Hematopoietic multipotent progenitor cell treated with erythropoietin and hydrocortisone succinate and interleukin-3 and kit ligand, for 8 days (in vitro differentiated cells): ENCODE data around the gene MIAT.

ENCODE experiments used
- DNase-seq: peaks from one replicate; pipeline ENCODE4 v3.0.0-alpha.2; 2015

Gene MIAT

GRCh38 chr22:26670459-26670858, 13.1 kb downstream of the MIAT start:
- no peak for DNase-seq

DNA sequence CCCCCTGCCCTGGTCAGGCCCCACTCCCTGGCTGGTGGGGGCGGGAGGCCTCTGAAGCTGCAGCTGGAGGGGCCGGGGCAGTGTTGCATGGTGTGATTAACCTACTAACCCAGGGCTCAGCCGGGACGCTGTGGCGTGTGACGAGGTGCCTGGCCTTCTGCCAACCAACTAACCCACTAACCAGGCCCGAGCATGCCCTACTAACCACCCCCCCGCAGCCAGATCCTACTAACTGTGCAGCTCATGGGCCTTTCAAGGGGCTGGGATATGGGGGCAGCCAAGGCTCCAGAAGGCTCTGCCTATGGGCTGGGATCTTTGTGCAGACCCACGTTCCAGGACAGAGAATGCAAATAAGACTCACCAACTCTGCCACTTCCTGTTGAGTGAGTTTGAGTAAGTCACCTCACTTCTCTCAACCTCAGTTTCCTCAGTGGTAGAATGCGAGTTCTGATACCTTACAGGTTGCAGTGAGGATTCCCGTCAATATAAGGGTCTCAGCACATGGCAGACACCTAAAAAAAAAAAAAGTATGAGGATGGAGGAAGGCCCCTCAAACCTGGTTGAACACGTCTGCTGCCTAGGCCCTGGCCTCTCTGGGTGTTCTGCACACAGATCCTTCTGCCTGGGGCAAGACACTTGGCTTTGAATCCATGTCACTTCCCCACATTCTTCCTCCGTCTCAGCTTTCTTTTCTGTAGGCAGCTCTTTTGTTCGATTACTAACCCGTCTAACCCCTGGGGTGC, 14.1 kb downstream of the MIAT start:
- peak; percentile 31 for DNase-seq

- no peak for DNase-seq
Observed at GRCh38 chr22:26672060-26672471, 14.7 kb downstream of the MIAT start.

- peak; percentile 97 for DNase-seq
Observed at GRCh38 chr22:26672590-26673468, 15.4 kb downstream of the MIAT start.

- peak; percentile 19 for DNase-seq
Observed at GRCh38 chr22:26673486-26673885, 16.1 kb downstream of the MIAT start.

DNA sequence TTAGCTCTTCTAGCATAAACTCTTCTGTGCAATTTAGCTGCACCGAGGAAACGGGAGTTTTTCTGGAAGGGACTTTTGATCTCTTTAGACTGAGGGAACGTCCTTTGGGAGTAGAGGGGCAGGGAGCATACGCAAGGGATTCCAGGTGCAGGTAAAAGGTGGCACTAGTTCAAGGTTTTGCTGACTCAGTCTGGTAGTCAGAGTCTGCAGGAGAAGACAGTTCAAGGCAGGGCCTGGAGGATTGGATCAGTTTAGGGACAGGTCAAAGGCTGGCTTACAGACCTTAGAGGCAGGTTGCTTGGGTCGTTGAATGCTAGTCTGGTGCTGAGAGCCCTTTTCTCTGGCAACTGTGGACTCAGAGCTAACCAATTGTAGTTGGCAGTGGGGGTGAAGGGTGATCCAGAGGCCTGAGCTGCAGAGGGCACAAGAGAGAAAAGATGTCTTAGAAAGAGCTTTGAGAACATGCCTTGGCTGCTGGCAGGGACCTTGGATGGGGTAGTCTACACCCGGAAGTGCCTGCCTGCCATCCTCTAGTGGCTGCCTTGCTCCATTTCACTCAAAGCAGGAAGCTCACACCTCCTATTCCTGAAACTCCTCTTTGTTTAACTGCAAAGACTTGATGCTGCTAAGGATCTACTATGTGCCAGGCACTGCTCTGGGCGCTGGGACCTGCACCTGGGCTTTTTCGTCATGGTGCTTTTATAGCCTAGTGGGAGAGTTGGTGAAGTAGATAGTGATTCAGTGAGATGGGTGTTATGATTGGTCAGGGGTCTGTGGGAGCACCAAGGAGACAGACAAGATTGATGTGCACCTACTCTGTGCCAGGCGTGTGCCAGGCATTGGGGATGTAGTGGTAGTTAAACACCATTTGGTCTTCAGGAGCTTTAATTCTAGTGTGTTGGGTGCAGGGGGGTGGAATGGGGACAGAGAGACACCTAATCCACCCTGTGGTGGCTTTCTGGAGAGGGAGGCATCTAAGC, 17.1 kb downstream of the MIAT start:
- no peak for DNase-seq

- no peak for DNase-seq
Observed at GRCh38 chr22:26675687-26676268, 18.4 kb downstream of the MIAT start.

GRCh38 chr22:26677217-26677616, 19.8 kb downstream of the MIAT start:
- DNase-seq = no peak

DNA sequence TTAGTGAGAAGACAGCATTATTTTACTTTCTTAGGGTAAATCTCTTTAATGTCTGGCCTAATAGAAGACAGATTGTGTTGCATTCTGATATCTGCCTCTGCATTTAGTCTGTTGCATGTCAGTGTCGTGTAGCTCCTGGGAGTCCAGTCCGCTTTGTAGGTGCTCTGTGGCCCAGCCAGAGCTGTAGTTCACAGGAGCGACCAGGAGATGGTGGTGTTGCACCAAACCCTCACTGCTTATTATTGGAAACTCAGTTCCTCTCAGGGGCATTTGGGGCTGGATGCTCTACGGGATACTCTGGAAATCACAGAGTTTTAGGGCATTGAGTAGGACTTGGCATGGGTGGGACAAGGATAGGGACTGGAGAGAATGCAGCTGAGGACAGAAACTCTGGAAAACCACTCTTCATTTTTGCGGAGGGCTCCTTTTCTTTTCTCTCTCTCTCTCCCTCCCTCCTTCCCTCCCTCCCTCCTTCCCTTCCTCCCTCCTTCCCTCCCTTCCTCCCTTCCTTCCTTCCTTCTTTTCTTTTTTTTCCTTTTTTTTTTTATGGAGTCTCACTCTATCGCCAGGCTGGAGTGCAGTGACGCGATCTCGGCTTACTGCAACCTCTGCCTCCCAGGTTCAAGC, 21.7 kb downstream of the MIAT start:
- DNase-seq = peak; percentile 81

GRCh38 chr22:26680485-26680884, 23.1 kb downstream of the MIAT start:
- DNase-seq = no peak

DNA sequence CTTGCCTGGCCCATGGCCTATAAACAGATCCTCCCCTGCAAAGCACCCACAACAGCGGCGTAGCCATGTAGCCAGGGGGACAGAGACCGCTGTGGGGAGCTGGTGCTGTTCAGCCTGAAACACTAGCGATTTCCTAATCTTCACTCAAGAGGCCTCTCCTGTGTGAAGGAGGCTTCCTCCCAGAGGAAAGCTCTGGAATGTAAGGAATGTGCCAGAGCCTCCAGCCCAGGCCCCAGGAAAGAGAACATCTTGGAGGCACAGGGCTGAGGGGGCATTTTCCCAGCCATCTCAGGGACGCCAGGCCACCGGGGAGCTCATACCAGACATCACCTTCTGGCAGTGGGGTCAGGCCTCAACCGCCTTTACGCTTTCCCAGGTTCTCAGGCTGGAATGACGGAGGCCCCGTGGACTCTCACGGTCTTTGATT, 24.0 kb downstream of the MIAT start:
- no peak for DNase-seq

- no peak for DNase-seq
Observed at GRCh38 chr22:26684168-26684567, 26.8 kb downstream of the MIAT start.

GRCh38 chr22:26685601-26686000, 28.2 kb downstream of the MIAT start:
- DNase-seq = no peak

DNA sequence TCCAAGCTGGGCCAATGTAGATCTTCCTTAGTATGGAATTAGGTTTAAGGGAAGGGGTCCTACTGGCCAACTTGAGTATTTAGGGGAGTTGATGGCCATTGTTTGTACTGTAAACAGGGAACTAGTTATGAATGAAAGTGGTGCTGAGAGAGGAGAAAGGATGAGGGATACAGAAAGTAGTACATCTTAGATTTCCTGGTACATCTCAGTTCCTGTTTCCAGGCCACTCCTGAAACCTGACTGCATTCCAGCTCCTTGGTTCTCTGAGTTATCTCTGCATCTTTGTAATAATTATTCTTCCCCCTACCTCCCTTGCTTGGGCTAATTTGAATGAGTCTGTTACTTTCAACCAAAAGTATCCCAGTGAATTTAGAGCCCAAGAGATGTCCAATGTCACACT, 30.1 kb downstream of the MIAT start:
- no peak for DNase-seq

DNA sequence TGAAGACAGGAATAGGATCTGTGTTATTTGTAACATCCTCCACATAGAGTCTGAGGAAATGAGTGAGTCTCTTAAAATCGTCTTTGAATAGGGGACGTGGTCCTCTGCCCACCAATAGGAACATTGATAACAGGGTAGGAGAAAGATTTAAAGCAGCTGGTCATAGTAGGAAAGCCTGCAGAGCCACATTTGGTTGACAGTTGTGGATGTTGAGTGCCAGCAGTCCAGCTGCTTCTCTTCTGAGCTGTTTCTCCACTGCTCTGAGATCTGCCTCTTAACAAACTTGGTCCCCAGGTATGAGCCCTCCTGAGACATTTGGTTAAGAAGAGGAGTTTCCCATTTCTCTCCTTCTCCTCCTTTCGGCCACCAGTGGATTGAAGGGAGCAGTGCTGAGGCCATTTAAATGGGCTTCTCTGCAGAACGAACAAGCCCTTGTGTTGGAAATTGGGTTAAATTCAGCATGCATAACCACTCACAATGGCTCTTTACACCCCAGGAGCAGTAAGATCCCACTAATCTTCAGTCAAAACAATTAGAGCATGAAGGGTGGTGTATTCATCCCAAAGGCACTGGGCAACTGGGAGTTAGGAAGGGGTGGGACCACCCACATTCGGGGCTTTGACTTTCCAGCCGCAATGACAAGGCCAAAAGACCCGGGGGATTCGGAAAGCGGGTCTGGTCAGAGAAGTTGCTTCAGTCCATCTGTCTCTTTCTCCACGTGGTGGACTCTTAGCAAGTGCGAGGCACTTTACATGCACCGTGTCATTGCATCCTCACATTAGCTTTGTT, 32.3 kb downstream of the MIAT start:
- no peak for DNase-seq

GRCh38 chr22:26690654-26691376, 33.4 kb downstream of the MIAT start:
- DNase-seq = no peak

DNA sequence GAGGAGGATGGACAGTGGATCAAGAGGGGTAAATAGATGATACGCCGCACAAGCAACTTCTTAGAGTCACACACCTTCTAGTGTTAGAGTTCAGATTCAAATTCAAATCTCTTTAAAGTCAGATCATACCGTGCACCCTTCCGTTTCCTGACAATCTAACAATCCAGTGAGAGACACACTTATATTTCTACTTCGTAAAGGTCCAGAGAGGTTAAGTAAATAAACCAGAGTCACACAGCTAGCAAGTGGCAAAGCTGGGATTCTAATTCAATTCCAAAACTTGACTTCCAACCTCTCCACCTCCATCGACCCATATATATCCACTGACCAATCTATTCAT, 34.0 kb downstream of the MIAT start:
- no peak for DNase-seq

DNA sequence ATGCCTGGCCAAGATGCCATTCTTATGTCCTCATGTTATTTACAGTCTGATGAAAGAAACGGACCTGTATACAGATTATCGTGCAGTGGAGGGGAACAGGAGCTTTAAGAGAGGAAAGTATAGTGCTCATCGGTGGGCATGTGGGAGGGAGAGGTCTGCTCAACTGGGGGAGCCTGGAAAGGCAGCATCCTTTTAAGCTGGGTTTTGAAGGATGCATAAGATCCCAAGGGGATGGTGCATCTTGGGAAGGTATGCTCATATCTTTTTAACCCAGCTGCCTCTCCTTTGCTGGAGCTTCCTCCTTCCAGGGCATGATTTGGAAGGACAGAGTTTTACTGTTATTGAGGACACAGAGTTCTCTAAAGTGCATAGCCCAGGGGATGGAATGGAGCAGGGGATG, 34.8 kb downstream of the MIAT start:
- DNase-seq = no peak

DNA sequence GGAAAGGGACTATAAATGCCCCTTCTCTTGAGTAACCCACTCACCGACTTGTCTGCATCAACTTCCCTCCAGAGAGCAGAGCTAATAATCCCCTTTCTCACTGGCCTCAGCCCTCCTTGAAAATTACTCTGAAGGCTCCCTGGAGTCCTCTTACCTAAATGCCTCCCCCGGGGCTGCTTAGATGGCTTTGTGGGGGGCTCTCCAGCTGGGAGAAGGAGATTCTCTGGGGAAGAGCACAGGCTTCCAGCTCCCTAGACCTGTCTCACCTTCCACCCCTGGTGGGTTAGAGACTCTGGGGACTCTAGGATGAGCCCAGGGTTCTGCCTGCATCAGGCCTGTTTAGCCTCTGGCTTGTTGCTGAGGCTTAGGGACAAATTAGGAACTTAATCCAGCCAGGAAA, 39.8 kb downstream of the MIAT start:
- DNase-seq = no peak

DNA sequence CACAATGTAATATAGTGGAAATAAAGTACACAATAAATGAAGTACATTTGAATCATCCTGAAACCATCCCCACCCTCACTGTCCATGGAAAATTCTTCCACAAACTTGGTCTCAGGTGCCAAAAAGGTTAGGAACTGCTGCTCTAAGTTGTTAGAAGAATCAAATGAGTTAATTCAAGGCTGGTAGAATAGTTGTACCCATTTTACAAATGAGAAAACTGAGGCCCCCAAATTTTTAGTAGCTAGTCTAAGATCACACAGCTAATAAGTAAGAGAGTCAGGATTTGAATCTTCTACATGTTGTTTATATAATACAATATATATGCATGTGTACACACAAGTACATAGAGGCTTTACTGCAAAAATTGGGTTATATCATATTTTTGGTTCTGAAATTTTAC, 43.1 kb downstream of the MIAT start:
- no peak for DNase-seq

- DNase-seq = no peak
Observed at GRCh38 chr22:26700886-26701285, 43.5 kb downstream of the MIAT start.
